SK-N-SH treated with all-trans-retinoic acid at 6 μM for 48 hours (cell line): Measurements from ENCODE around the gene PHF5A.

Source experiments
- ATAC-seq: fragments of 200-7000 bp; cut with Tn5 transposase; 3 replicates; pipeline ENCODE4 v1.9.1; 2020; ENCODE audit warnings: mild to moderate bottlenecking, moderate library complexity
- ARNTL ChIP-seq: fragments of 450-650 bp; formaldehyde crosslinking; IDR thresholded peaks from 2 replicates; pipeline ENCODE4 v1.5.0; 2020; ENCODE audit warnings: low read depth, mild to moderate bottlenecking, moderate library complexity, borderline replicate concordance
- BACH2 ChIP-seq: fragments of 250-450 bp; sonication (Bioruptor Pico); IDR thresholded peaks from 2 replicates; pipeline ENCODE4 v1.9.0; 2021; ENCODE audit warnings: mild to moderate bottlenecking, borderline replicate concordance
- CSDC2 ChIP-seq: fragments of 250-450 bp; sonication (Bioruptor Pico); IDR thresholded peaks from 2 replicates; pipeline ENCODE4 v1.5.0; 2020; ENCODE audit warnings: mild to moderate bottlenecking, moderate library complexity
- CSRNP3 ChIP-seq: fragments of 250-450 bp; sonication (Bioruptor Pico); IDR thresholded peaks from 2 replicates; pipeline ENCODE4 v1.5.1; 2021; ENCODE audit warnings: mild to moderate bottlenecking, moderate library complexity
- ESRRG ChIP-seq: fragments of 250-450 bp; sonication (Bioruptor Pico); IDR thresholded peaks from 2 replicates; pipeline ENCODE4 v1.6.1; 2021; ENCODE audit warnings: mild to moderate bottlenecking
- GLIS3 ChIP-seq: fragments of 250-450 bp; sonication (Bioruptor Pico); IDR thresholded peaks from 2 replicates; pipeline ENCODE4 v1.5.0; 2020; ENCODE audit warnings: mild to moderate bottlenecking, moderate library complexity
- ISL1 ChIP-seq: fragments of 250-450 bp; sonication (Bioruptor Pico); IDR thresholded peaks from 2 replicates; pipeline ENCODE4 v2.1.2; 2022; ENCODE audit warnings: mild to moderate bottlenecking, moderate library complexity
- OSR1 ChIP-seq: fragments of 250-450 bp; sonication (Bioruptor Pico); IDR thresholded peaks from 2 replicates; pipeline ENCODE4 v1.8.0; 2022; ENCODE audit warnings: moderate library complexity, mild to moderate bottlenecking, inconsistent platforms
- PPARA ChIP-seq: fragments of 250-450 bp; sonication (Bioruptor Pico); IDR thresholded peaks from 2 replicates; pipeline ENCODE4 v1.5.0; 2020; ENCODE audit warnings: mild to moderate bottlenecking, borderline replicate concordance
- RARB ChIP-seq: fragments of 250-450 bp; sonication (Bioruptor Pico); IDR thresholded peaks from 2 replicates; pipeline ENCODE4 v1.8.0; 2021; ENCODE audit warnings: mild to moderate bottlenecking, moderate library complexity
- SNAI2 ChIP-seq: fragments of 250-450 bp; sonication (Bioruptor Pico); IDR thresholded peaks from 2 replicates; pipeline ENCODE4 v1.5.0; 2020; ENCODE audit warnings: mild to moderate bottlenecking, moderate library complexity
- TCF4 ChIP-seq: fragments of 250-450 bp; sonication (Bioruptor Pico); IDR thresholded peaks from 2 replicates; pipeline ENCODE4 v1.8.0; 2021; ENCODE audit warnings: mild to moderate bottlenecking, moderate library complexity, borderline replicate concordance
- TOX ChIP-seq: fragments of 250-450 bp; sonication (Bioruptor Pico); IDR thresholded peaks from 2 replicates; pipeline ENCODE4 v1.8.0; 2021; ENCODE audit warnings: mild to moderate bottlenecking, moderate library complexity, borderline replicate concordance
- TSHZ2 ChIP-seq: fragments of 250-450 bp; sonication (Bioruptor Pico); IDR thresholded peaks from 2 replicates; pipeline ENCODE4 v1.5.0; 2020; ENCODE audit warnings: mild to moderate bottlenecking, moderate library complexity
- ZC3H10 ChIP-seq: fragments of 250-450 bp; sonication (Bioruptor Pico); IDR thresholded peaks from 2 replicates; pipeline ENCODE4 v1.5.1; 2021; ENCODE audit warnings: mild to moderate bottlenecking, moderate library complexity
- ZFP3 ChIP-seq: fragments of 250-450 bp; sonication (Bioruptor Pico); IDR thresholded peaks from 2 replicates; pipeline ENCODE4 v1.5.0; 2020; ENCODE audit warnings: mild to moderate bottlenecking, moderate library complexity
- ZFP30 ChIP-seq: fragments of 450-650 bp; formaldehyde crosslinking; IDR thresholded peaks from 2 replicates; pipeline ENCODE4 v1.5.0; 2022; ENCODE audit warnings: mild to moderate bottlenecking, moderate library complexity
- ZNF565 ChIP-seq: fragments of 450-650 bp; formaldehyde crosslinking; conservative IDR thresholded peaks from 2 replicates; pipeline ENCODE4 v1.5.0; 2020; ENCODE audit warnings: low read depth, mild to moderate bottlenecking, moderate library complexity
- ZNF70 ChIP-seq: fragments of 450-650 bp; formaldehyde crosslinking; IDR thresholded peaks from 2 replicates; pipeline ENCODE4 v1.5.0; 2020; ENCODE audit warnings: mild to moderate bottlenecking, moderate library complexity
- ZNF8 ChIP-seq: fragments of 450-650 bp; formaldehyde crosslinking; IDR thresholded peaks from 2 replicates; pipeline ENCODE4 v1.5.0; 2020; ENCODE audit warnings: mild to moderate bottlenecking, moderate library complexity
- TF ChIP-seq, protein P1 (sequence below): fragments of 250-450 bp; sonication (Bioruptor Pico); IDR thresholded peaks from 2 replicates; pipeline ENCODE4 v1.8.0; 2020; ENCODE audit warnings: mild to moderate bottlenecking, moderate library complexity, borderline replicate concordance
- TF ChIP-seq, protein P2 (sequence below): fragments of 250-450 bp; sonication (Bioruptor Pico); IDR thresholded peaks from 2 replicates; pipeline ENCODE4 v1.5.1; 2020; ENCODE audit warnings: low read depth, mild to moderate bottlenecking, moderate library complexity

Gene PHF5A

DNA sequence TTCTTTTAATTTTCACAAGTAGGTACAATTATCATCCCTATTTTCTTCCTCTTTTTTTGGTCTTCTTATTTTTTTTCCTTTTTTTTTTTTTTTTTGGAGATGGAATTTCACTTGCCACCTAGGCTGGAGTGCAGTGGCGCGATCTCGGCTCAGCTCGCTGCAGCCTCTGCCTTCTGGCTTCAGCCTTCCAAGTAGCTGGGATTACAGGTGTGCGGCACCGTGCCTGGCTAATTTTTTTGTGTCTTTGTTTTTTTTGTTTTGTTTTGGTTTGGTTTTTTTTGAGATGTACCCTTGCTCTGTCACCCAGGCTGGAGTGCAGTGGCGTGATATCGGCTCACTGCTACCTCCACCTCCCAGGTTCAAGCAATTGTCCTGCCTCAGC, 38.5 kb downstream of the PHF5A start:
- no peak for TF ChIP-seq CSRNP3
- TF ChIP-seq, protein P1, sequence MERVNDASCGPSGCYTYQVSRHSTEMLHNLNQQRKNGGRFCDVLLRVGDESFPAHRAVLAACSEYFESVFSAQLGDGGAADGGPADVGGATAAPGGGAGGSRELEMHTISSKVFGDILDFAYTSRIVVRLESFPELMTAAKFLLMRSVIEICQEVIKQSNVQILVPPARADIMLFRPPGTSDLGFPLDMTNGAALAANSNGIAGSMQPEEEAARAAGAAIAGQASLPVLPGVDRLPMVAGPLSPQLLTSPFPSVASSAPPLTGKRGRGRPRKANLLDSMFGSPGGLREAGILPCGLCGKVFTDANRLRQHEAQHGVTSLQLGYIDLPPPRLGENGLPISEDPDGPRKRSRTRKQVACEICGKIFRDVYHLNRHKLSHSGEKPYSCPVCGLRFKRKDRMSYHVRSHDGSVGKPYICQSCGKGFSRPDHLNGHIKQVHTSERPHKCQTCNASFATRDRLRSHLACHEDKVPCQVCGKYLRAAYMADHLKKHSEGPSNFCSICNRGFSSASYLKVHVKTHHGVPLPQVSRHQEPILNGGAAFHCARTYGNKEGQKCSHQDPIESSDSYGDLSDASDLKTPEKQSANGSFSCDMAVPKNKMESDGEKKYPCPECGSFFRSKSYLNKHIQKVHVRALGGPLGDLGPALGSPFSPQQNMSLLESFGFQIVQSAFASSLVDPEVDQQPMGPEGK (CRISPR knock-in tag), result no peak
- no peak for TF ChIP-seq GLIS3 (CRISPR knock-in tag)
- no peak for TF ChIP-seq ZC3H10 (CRISPR knock-in tag)
- TF ChIP-seq PPARA, result no peak
- TF ChIP-seq TSHZ2 (CRISPR knock-in tag), result no peak
- no peak for TF ChIP-seq ZNF70
- no peak for TF ChIP-seq ZFP3 (CRISPR knock-in tag)
- TF ChIP-seq ZFP30 (CRISPR knock-in tag), result no peak
- TF ChIP-seq SNAI2 (CRISPR knock-in tag), result no peak
- no peak for TF ChIP-seq BACH2 (CRISPR knock-in tag)
- no peak for TF ChIP-seq CSDC2 (CRISPR knock-in tag)
- TF ChIP-seq, protein P2, sequence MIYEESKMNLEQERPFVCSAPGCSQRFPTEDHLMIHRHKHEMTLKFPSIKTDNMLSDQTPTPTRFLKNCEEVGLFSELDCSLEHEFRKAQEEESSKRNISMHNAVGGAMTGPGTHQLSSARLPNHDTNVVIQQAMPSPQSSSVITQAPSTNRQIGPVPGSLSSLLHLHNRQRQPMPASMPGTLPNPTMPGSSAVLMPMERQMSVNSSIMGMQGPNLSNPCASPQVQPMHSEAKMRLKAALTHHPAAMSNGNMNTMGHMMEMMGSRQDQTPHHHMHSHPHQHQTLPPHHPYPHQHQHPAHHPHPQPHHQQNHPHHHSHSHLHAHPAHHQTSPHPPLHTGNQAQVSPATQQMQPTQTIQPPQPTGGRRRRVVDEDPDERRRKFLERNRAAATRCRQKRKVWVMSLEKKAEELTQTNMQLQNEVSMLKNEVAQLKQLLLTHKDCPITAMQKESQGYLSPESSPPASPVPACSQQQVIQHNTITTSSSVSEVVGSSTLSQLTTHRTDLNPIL, result no peak
- no peak for TF ChIP-seq OSR1
- no peak for ATAC-seq

DNA sequence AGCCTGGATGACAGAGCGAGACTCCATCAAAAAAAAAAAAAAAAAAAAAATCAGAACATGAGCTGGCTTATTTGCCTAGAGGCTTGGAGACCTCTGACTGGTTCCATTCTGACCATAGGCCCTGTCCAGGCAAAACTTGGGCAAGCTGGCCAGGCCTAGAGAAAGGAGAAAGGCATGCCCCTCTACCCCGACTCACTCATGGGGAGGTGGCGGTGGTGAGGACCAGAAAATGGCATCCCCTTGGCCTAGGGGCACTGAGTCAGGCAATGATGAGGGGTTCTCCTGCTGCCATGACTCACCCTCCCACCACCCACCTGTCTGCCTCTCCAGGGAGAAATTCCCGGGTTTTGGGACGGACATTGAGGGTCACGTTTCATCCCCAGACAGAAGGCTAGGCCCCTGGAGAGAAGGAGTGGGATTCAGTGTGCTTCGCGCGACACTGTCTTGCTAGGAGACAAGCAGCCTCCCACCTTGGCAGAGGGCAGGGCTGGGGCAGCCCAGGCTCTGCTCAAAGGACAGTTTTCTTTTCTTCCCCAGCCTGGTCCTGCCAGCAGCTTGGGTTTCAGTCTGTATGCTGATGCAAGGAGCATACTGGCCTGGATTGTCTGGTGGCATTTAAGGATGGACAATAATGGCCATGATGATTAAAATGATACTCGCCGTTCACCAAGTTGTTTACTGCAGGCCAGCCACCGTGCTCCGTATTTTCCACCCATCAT, 39.1 kb downstream of the PHF5A start:
- no peak for TF ChIP-seq CSRNP3
- no peak for TF ChIP-seq TCF4 (CRISPR knock-in tag)
- no peak for TF ChIP-seq ZC3H10 (CRISPR knock-in tag)
- no peak for TF ChIP-seq SNAI2 (CRISPR knock-in tag)
- TF ChIP-seq ISL1 (CRISPR knock-in tag), result no peak
- TF ChIP-seq ZFP30 (CRISPR knock-in tag), result no peak
- no peak for TF ChIP-seq ZNF565 (CRISPR knock-in tag)
- no peak for TF ChIP-seq PPARA
- TF ChIP-seq CSDC2 (CRISPR knock-in tag), result no peak
- TF ChIP-seq BACH2 (CRISPR knock-in tag), result no peak
- TF ChIP-seq ZFP3 (CRISPR knock-in tag), result no peak
- no peak for TF ChIP-seq GLIS3 (CRISPR knock-in tag)
- TF ChIP-seq ARNTL, result no peak
- TF ChIP-seq, protein P2, result no peak
- no peak for TF ChIP-seq ESRRG
- TF ChIP-seq TSHZ2 (CRISPR knock-in tag), result no peak
- TF ChIP-seq RARB (CRISPR knock-in tag), result no peak
- no peak for TF ChIP-seq TOX
- no peak for TF ChIP-seq ZNF8 (CRISPR knock-in tag)
- ATAC-seq, result peak; percentile 19; the same call in 2 of the 3 replicates
